Ishikawa (cell line): ENCODE measurements around the gene CLK3.

Source experiments
- CEBPB ChIP-seq: IDR thresholded peaks from 2 replicates; pipeline ENCODE4 v1.6.1; 2012
- CREB1 ChIP-seq: IDR thresholded peaks from 2 replicates; pipeline ENCODE4 v1.6.1; 2012; ENCODE audit warnings: low read depth
- RAD21 ChIP-seq: IDR thresholded peaks from 2 replicates; pipeline ENCODE4 v1.6.1; 2012; ENCODE audit warnings: low read depth
- TF ChIP-seq, protein P1 (sequence below): IDR thresholded peaks from 2 replicates; pipeline ENCODE4 v1.6.1; 2012; ENCODE audit warnings: low read depth, mild to moderate bottlenecking

DNA sequence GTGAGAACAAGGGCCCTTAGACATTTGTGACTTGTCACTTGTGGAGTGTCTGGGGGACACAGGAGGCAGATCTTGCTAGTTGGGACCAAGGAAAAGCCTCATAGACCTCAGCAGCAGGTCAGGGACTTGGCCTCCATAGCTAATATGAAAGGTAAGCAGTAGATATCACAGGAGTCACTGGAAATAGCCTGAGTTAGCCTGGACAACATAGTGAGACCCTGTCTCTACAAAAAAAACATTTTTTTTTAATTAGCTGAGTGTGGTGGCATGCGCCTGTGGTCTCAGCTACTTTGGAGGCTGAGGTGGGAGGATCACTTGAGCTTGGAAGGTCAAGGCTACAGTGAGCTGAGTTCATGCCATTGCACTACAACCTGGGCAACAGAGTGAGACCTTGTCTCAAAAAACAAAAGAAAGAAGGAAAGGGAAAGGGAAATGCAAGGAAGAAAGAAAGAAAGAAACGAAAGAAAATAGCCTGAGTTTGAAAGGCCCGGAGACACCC, 37.1 kb upstream of the CLK3 start:
- TF ChIP-seq CREB1 (no peak), CEBPB (no peak), RAD21 (no peak)
- TF ChIP-seq, protein P1, sequence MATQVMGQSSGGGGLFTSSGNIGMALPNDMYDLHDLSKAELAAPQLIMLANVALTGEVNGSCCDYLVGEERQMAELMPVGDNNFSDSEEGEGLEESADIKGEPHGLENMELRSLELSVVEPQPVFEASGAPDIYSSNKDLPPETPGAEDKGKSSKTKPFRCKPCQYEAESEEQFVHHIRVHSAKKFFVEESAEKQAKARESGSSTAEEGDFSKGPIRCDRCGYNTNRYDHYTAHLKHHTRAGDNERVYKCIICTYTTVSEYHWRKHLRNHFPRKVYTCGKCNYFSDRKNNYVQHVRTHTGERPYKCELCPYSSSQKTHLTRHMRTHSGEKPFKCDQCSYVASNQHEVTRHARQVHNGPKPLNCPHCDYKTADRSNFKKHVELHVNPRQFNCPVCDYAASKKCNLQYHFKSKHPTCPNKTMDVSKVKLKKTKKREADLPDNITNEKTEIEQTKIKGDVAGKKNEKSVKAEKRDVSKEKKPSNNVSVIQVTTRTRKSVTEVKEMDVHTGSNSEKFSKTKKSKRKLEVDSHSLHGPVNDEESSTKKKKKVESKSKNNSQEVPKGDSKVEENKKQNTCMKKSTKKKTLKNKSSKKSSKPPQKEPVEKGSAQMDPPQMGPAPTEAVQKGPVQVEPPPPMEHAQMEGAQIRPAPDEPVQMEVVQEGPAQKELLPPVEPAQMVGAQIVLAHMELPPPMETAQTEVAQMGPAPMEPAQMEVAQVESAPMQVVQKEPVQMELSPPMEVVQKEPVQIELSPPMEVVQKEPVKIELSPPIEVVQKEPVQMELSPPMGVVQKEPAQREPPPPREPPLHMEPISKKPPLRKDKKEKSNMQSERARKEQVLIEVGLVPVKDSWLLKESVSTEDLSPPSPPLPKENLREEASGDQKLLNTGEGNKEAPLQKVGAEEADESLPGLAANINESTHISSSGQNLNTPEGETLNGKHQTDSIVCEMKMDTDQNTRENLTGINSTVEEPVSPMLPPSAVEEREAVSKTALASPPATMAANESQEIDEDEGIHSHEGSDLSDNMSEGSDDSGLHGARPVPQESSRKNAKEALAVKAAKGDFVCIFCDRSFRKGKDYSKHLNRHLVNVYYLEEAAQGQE, result no peak
